HL-60 (cell line): ENCODE measurements around the gene ALPK3.

Source experiments
- GABPA ChIP-seq: IDR thresholded peaks from 2 replicates; pipeline ENCODE4 v1.6.1; 2012; ENCODE audit warnings: low read depth
- POLR2AphosphoS5 ChIP-seq: IDR thresholded peaks from 2 replicates; pipeline ENCODE4 v1.6.1; 2012; ENCODE audit warnings: low read depth
- SPI1 ChIP-seq: IDR thresholded peaks from 2 replicates; pipeline ENCODE4 v1.6.1; 2012; ENCODE audit warnings: low read depth, mild to moderate bottlenecking, borderline replicate concordance
- TF ChIP-seq, protein P1 (sequence below): IDR thresholded peaks from one replicate; pipeline ENCODE4 v1.5.1; 2011; ENCODE audit warnings: low read length, control low read depth, inconsistent platforms; ENCODE audit not compliant: insufficient read depth
- TF ChIP-seq, protein P2 (sequence below): IDR thresholded peaks from 2 replicates; pipeline ENCODE4 v1.6.1; 2012; ENCODE audit warnings: low read depth; ENCODE audit not compliant: insufficient replicate concordance

DNA sequence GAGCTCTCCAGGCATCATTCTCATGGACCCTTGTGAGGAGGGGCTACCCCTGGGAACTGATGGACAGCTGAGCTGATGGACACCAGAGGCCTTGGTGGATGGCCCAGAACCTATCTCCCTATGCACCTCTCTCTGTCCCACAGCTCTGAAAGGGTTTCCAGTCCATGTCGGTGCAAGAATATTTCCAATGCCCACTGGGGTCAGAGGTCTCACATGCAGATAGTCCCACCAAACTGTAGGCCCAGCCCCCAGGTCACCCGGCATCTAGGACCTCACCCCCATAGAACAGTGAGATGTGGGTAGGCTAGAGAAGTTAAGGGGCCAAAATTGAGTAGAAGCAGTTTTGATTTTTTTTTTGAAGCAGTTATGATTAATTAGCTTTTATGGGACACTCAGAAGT is 2.6 kb downstream of the ALPK3 start:
- TF ChIP-seq, protein P1, sequence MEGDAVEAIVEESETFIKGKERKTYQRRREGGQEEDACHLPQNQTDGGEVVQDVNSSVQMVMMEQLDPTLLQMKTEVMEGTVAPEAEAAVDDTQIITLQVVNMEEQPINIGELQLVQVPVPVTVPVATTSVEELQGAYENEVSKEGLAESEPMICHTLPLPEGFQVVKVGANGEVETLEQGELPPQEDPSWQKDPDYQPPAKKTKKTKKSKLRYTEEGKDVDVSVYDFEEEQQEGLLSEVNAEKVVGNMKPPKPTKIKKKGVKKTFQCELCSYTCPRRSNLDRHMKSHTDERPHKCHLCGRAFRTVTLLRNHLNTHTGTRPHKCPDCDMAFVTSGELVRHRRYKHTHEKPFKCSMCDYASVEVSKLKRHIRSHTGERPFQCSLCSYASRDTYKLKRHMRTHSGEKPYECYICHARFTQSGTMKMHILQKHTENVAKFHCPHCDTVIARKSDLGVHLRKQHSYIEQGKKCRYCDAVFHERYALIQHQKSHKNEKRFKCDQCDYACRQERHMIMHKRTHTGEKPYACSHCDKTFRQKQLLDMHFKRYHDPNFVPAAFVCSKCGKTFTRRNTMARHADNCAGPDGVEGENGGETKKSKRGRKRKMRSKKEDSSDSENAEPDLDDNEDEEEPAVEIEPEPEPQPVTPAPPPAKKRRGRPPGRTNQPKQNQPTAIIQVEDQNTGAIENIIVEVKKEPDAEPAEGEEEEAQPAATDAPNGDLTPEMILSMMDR = no peak
- TF ChIP-seq SPI1 (no peak), POLR2AphosphoS5 (no peak), GABPA (no peak)
- TF ChIP-seq, protein P2, sequence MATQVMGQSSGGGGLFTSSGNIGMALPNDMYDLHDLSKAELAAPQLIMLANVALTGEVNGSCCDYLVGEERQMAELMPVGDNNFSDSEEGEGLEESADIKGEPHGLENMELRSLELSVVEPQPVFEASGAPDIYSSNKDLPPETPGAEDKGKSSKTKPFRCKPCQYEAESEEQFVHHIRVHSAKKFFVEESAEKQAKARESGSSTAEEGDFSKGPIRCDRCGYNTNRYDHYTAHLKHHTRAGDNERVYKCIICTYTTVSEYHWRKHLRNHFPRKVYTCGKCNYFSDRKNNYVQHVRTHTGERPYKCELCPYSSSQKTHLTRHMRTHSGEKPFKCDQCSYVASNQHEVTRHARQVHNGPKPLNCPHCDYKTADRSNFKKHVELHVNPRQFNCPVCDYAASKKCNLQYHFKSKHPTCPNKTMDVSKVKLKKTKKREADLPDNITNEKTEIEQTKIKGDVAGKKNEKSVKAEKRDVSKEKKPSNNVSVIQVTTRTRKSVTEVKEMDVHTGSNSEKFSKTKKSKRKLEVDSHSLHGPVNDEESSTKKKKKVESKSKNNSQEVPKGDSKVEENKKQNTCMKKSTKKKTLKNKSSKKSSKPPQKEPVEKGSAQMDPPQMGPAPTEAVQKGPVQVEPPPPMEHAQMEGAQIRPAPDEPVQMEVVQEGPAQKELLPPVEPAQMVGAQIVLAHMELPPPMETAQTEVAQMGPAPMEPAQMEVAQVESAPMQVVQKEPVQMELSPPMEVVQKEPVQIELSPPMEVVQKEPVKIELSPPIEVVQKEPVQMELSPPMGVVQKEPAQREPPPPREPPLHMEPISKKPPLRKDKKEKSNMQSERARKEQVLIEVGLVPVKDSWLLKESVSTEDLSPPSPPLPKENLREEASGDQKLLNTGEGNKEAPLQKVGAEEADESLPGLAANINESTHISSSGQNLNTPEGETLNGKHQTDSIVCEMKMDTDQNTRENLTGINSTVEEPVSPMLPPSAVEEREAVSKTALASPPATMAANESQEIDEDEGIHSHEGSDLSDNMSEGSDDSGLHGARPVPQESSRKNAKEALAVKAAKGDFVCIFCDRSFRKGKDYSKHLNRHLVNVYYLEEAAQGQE = no peak
